GM18867 (cell line): Measurements from ENCODE around the gene PPP2R2C.

ENCODE experiments used
- ATAC-seq: cut with Tn5 transposase; IDR thresholded peaks from one replicate; pipeline ENCODE4 v1.9.1; 2021; ENCODE audit warnings: mild to moderate bottlenecking, moderate library complexity; ENCODE audit not compliant: unreplicated experiment

The PPP2R2C gene

GRCh38 chr4:6469898-6470501 is 2.4 kb downstream of the PPP2R2C start:
- no peak for ATAC-seq

DNA sequence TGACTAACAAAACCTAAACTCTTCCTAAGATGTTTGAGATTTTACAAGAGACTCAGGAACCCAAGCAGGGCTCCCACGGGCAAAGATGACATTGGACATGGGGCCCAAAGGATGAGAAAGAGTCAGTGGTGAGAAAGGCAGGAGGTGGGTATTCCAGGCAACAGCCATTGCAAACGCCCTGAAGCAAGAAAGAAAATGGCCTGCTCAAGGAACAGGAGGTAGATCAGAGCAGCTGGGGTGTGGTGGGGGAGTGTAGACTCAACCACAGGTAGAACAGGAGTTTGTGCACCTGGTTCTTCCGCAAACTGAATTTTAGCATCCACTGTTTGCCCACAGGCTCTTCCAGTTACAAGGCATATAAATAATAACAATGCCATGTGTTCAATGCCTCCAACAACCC is 3.3 kb downstream of the PPP2R2C start:
- no peak for ATAC-seq

DNA sequence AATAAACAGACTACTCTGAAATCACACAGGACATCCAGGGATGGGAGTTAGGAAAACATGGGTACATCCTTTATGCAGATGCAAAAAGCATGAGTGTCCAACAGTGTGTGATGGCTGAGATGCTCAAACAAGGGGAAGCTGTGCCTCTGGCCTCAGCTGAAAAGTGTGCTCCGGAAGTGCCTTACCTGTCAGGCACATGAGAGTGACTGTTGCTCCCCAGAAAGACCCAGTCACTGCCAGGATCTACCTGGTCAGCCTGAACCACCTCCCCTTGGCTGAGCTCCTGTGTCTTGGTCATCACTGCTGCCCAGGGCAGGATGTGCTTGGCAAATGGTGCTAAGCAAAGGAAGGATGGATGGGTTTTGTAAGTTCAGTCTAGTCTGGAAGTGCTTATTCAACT is 4.0 kb downstream of the PPP2R2C start:
- ATAC-seq, result no peak

GRCh38 chr4:6467600-6467999 is 4.8 kb downstream of the PPP2R2C start:
- no peak for ATAC-seq

GRCh38 chr4:6466756-6467381 is 5.5 kb downstream of the PPP2R2C start:
- ATAC-seq, result no peak

DNA sequence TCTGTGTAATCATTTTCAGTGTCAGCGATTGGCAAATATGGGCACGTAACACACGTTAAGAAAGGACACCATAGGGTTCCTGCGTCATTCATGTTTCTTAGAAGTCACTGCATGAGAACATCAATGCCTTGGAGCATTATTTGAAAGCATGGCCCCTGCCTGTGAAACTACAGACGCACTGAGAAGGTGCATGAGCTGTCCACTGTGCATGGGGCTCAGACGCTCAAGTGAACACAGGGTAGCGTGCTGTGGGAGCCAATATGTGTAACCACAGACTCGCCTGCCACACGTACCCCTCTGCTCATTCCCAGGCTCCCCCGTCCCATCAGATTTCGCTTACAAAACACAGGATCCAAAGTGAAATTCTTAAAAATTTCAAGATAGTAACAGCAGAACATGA is 6.5 kb downstream of the PPP2R2C start:
- ATAC-seq, result no peak

DNA sequence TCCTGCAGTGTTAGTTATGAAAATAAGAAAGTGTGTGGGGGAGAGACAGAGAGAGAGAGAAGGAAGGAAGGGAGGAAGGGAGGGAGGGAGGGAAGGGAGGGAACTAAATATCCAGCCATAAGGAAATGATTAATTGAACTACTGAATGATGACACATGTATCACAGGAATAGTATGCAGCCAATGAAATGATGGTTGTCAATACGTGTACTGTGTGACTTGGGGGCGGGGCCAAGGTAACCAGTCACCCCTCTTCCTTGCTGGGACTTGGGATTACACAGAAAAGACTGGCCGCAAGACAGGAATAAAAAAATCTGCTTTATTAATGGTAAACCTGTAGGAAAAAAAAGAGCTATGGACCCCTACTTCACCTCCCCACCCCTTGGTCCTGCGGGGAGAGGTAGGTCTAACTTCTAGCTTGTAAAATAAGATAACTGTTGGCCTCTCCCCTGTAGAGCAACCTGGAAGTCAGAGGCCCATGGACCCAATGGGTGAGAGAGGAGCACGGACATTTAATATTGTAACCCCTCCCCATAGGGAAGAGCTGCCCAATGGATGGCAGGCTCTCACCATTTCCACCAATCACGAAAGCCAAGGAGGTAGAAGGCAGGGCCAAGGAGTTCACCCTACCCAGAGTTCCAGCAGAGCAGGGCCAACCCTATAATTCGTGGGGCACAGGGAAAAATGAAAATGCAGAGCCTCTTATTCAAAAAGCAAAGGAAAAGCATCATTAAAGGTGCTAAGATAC is 7.4 kb downstream of the PPP2R2C start:
- ATAC-seq, result no peak

DNA sequence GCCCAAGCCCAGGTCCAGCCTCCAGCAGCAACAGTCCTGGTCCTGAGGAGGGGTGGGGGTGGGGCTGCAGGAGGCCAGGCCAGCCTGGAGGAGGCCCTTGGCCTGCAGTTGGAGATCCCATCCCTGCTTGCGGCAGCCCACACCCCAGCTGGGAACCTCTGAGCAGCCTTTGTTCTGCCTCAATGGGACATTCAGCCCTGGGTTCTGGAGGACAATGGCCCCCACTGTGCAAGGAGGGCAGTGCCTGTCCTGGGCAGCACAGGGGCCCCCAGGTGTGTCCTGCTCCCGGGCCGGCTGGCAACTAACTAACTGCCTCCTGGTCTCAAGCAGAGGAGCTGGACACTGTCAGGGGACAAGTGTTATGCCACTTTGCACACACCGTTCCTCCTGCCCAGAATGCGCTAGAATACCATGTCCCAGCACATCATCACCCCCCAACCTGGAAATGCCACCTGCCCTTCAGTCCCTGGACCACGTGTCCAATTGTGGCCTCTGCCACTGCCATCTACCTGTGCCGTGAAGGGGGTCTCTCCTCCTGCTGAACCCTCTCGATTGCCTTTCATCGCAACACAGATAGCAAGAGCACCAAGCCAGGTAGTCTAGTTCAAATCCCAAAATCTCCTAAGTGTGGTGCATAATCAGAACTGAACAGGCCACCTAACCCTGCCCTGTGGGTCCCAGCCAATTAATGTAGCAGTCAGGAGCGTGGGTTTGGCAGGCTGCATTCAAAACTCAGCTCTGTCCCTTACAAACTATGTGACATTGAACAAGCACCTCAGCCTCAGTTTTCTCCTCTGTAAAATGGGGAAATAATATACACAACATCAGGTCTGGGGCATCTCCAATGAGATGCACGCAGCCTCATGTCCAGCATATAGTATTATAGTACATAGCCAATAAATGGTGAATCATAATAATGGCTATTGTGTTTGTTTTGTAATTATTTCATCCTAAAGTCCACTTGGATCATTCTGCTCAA is 8.8 kb downstream of the PPP2R2C start:
- no peak for ATAC-seq

DNA sequence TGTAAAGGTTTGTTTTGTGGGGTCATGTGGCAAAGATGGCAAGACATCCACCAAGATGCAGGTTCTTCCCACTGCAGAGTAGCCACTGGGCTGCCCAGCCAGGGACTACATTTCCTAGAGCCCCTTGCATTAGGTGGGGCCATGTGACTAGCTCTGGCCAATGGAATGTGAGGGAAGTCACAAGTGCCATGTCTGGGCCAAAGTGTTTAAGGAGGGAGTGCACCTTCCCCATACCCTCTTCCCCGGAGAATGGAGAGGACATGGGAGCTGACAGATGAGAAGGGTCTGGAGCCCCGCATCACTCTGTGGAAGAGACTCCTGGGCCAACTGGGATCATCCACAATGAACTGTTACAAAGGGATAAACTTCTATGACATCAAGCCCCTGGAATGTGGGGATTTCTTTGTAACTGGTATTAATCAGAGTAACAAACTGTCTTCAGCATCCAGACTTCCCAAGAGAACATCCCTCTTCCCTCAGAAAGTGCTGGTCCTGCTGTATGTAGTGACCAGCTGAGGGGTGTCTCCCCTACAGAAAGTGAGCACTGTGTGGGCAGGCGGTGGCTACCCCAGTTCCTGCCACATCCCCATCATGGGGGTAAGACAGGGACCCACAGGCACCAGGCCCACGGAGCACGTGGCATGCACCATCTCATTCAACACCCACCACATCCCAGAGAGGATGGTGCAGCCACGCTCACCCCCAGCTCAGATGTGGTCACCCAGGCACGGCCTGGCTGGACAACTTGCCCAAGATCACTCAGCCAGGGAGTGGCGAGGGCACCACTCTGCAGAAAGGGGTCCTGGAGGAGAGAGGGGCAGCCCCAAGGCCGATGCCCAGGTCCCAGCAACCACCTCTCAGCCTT is 10.9 kb downstream of the PPP2R2C start:
- no peak for ATAC-seq

DNA sequence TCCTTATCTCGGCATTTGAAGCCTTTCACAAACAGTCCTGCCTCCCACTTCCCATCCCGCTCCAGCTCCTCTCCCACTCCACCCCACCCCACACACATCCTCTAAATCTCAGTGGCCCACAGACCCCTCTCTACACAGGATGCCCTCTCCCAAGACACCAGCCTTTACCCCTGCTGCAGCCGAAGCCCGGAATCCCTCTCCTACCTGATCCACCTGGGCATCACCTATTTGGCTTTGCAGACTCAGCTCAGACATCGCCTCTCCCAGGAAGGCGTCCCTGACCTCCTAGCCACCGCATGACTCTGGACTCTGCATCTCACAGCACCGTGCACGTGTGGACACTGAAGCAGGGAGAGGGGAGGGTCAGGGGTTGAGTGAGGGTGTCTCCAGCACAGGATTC is 11.5 kb downstream of the PPP2R2C start:
- ATAC-seq, result no peak

DNA sequence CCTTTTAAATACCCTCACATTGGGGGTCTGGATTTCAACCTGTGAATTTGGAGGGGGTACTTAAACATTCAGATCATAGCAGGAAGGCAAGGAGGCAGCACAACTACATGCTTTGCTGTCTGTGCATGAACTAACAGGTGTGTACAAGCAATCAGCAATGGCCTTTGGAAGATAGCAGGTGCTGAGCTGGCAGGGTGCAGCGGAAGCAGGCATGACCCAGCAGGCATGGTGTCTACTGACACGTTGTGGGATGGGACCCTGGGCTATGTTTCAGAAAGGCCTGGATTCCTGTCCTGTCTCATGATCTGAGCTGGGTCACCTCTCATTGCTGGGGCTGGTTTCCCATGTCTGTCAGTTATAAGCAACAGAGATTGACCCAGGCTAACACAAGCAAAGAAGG is 13.9 kb downstream of the PPP2R2C start:
- no peak for ATAC-seq

DNA sequence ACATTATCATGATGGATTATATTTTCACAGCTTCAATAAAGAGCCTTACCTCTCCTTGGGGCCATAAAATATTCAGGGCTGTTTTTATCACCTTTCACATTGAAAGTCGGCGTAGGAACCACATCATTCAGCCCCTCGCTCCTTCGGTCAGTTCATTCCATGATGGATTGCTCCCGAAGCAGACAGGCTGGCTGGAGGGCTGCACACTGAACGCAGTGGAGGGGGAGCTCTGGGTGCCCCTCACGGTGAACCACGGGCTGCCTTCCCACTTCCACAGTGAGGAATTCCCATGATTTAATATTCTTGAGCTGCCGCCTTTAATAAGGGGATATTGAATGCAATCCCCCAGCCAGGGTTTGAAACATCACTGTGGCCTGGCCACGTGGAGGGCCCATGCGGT is 16.0 kb downstream of the PPP2R2C start:
- ATAC-seq, result no peak

GRCh38 chr4:6454112-6454910 is 18.1 kb downstream of the PPP2R2C start:
- no peak for ATAC-seq

DNA sequence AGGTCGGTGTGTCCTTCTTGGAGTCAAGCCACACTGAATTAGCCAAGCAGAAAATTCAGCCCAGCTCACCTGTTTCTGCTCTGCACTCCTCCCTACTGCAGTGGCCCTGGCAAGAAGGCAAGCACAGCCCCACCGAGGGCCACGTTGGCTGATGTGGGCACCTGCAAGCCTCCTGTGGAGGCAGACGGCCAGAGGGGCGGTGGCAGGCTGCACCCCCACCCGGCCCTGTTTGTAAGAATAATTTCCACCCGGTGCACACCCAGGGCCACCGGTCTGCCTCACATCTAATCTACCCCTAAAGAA is 18.8 kb downstream of the PPP2R2C start:
- ATAC-seq, result no peak

- ATAC-seq, result no peak
Measured at GRCh38 chr4:6452897-6453687, 19.3 kb downstream of the PPP2R2C start.

DNA sequence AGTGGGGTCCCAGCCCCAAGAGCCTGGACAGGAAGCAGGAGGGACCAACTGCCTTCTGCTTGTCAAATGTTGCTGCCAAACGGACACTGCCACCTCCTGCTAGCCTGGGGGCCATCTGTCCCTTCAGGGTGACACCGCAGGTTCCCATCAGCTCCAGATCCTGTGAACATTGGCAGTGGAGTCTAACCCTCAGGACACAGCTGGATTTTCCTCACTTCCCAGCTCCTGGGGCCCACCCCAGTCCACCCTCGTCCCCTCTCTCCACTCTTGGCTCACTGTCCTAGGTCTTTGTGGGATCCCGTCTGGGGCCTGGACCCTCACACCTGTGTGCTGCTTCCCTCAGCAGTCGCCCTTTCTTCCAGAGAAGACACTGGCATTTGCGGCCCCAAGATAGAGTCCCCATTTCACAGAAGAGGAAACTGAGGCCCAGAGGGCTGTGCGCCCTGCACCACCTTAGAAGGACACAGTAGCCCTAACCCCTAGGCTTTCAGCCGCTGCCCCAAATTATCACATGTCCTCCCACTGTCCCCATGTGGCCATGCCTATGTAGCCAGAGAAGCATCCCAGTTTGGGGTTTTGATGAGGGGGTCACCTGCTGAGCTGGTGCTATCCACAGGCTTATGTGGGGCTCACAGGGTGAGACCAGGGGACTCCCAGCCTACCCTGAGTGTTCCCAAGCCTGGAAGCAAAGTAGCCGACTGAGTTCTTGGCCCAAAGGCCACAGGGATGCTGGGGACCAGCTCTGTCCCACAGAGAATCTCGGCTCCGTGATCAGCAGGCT is 20.1 kb downstream of the PPP2R2C start:
- no peak for ATAC-seq

DNA sequence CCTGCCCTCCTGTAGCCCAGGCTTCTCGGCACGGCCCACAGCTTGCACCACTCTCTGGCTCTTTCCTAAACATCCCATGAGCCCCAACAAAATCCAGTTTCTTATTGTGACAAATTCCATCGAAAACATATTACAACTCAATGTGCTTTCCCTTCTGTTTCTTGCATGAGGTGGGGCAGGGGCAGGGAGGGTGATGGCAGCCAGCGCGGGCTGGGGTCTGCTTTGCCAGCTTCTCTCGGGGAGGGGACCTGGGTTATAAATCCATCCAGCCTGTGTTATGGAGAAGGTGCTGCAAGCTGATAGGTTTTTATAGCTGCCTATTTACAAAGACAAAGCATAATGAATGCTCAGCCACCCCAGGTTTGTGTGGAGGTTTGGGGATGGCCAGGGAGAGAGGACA is 21.1 kb downstream of the PPP2R2C start:
- ATAC-seq, result no peak

DNA sequence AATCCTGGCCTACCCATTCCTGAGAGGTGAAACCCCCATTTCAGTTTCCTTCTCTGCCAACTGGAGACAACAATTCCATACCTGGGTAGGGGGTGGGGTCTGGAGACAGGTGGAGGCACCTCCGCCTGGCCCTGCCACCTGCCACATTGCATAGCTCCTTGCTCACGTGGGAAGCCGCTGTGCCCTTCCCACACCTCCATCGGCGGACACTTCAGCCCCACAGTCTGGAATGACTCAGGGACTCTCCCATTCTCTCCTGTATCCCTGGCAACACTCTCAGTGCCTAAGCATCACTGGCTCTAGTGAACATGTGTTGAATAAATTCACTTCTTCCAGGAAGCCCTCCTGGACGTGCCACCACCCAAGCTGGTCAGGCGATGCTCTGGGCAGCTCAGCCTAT is 21.7 kb downstream of the PPP2R2C start:
- ATAC-seq, result no peak
